CD4-positive, CD25-positive, alpha-beta regulatory T cell (primary cell): ENCODE measurements around the gene EDN2. TPM values are rescaled to one million over a fixed set of nuclear protein-coding genes. Genes with fewer than 3 reads are reported as not detected.

ENCODE experiments used
- ATAC-seq, 2 donors: fragments of 150-1000 bp; cut with Tn5 transposase; one replicate each; pipeline ENCODE4 v1.10.0; 2021; ENCODE audit warnings: low read depth in 2 of 2, moderate number of reproducible peaks in 2 of 2, moderate library complexity in 1 of 2
- DNase-seq, 3 donors: peaks; one replicate each; pipeline versions ENCODE4 v3.0.0 to v3.0.0-alpha.2; 2012 to 2022; ENCODE audit warnings: mixed read lengths in 1 of 3
- H3K27ac ChIP-seq: one replicate; pipeline ENCODE4 v1.7.0; 2013; ENCODE audit warnings: mild to moderate bottlenecking, low read length; ENCODE audit not compliant: insufficient read depth, poor library complexity, severe bottlenecking
- H3K27me3 ChIP-seq: one replicate; pipeline ENCODE4 v1.7.0; 2013; ENCODE audit warnings: low read length; ENCODE audit not compliant: control insufficient read depth, insufficient read depth
- H3K36me3 ChIP-seq: one replicate; pipeline ENCODE4 v1.7.0; 2013; ENCODE audit warnings: mild to moderate bottlenecking, low read length, moderate library complexity; ENCODE audit not compliant: control insufficient read depth, insufficient read depth
- H3K4me1 ChIP-seq: 2 replicates; pipeline ENCODE4 v1.7.0; 2013; ENCODE audit warnings: mild to moderate bottlenecking, low read length; ENCODE audit not compliant: insufficient read depth, control insufficient read depth, poor library complexity, severe bottlenecking
- H3K4me3 ChIP-seq: one replicate; pipeline ENCODE4 v1.7.0; 2013; ENCODE audit warnings: low read depth, mild to moderate bottlenecking, low read length, moderate library complexity
- H3K9me3 ChIP-seq, 2 experiments: 1 replicate in 1 of 2; 2 replicates in 1 of 2; pipeline ENCODE4 v1.7.0; 2013; ENCODE audit warnings: low read length in 2 of 2, mild to moderate bottlenecking in 1 of 2, moderate library complexity in 1 of 2; ENCODE audit not compliant: control insufficient read depth in 2 of 2
- H3K27ac Mint-ChIP-seq, 3 donors: one replicate each; pipeline ENCODE4 v1.8.0; 2020 to 2022; ENCODE audit warnings: mild to moderate bottlenecking in 3 of 3, mixed read lengths in 3 of 3, moderate library complexity in 2 of 3
- H3K27me3 Mint-ChIP-seq: one replicate; pipeline ENCODE4 v1.8.0; 2022; ENCODE audit warnings: mild to moderate bottlenecking, mixed read lengths
- H3K36me3 Mint-ChIP-seq: one replicate; pipeline ENCODE4 v1.8.0; 2020; ENCODE audit warnings: mixed read lengths
- H3K4me1 Mint-ChIP-seq, 4 donors: one replicate each; pipeline ENCODE4 v1.8.0; 2020 to 2022; ENCODE audit warnings: mixed read lengths in 4 of 4, mild to moderate bottlenecking in 1 of 4
- H3K4me3 Mint-ChIP-seq, 4 donors: one replicate each; pipeline ENCODE4 v1.8.0; 2020 to 2022; ENCODE audit warnings: mild to moderate bottlenecking in 4 of 4, mixed read lengths in 4 of 4, moderate library complexity in 3 of 4
- H3K9me3 Mint-ChIP-seq, 7 donors: one replicate each; pipeline ENCODE4 v1.8.0; 2020 to 2022; ENCODE audit warnings: mixed read lengths in 7 of 7, mild to moderate bottlenecking in 3 of 7, moderate library complexity in 2 of 7
- polyA plus RNA-seq, 4 donors: library from polyadenylated mRNA; unstranded; fragments of 300-500 nt; fragmentation: Illumina TruSeq; gene quantifications; one replicate each; pipeline ENCODE4 v1.2.3, GENCODE V29; 2021
- total RNA-seq: library from RNA; stranded (reverse); gene quantifications from one replicate; pipeline ENCODE4 v1.2.3, GENCODE V29; 2022

Gene EDN2
- total and polyA plus RNA-seq, 5 donors from 2014 or later = 0.52 TPM; not detected in 4

DNA sequence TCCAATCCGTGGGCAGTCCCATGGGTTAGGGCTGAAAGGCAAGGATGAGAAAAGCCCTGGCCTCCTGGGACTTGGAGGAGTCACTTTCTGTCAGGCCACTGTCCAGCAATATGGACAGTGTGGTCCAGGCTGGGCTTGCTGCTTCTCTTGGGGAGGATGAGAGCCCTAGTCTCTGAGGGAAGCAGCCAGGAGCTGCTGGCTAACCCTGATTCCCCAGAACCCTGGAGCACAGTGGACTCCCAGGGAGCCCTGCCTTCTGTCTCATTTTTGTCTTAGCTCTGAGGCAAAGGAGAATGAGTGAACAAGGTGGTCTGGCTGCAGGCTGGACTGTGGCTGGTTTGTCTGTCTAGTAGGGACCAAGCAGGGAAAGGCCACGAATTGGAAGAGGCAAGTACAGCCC is 23.8 kb upstream of the EDN2 start:
- Histone ChIP-seq H3K4me3 (no peak overlapping the region), H3K36me3 (peaks cover 8% of the 10 kb centered on the region), H3K27me3 (no peaks in the 10 kb centered on the region), H3K27ac (no peak overlapping the region), H3K4me1 (no peaks in the 10 kb centered on the region), H3K9me3 (no peaks in the 10 kb centered on the region)
- Mint-ChIP-seq H3K9me3 (no peaks in the 10 kb centered on the region), H3K4me3 (no peak overlapping the region), H3K4me1 (peaks cover 0 to 10% (median 3%) of the 10 kb centered on the region in 4 donors), H3K27me3 (no peaks in the 10 kb centered on the region), H3K36me3 (peaks cover 14% of the 10 kb centered on the region), H3K27ac (no peak overlapping the region)
- DNase-seq (no peak), ATAC-seq (no peak)

DNA sequence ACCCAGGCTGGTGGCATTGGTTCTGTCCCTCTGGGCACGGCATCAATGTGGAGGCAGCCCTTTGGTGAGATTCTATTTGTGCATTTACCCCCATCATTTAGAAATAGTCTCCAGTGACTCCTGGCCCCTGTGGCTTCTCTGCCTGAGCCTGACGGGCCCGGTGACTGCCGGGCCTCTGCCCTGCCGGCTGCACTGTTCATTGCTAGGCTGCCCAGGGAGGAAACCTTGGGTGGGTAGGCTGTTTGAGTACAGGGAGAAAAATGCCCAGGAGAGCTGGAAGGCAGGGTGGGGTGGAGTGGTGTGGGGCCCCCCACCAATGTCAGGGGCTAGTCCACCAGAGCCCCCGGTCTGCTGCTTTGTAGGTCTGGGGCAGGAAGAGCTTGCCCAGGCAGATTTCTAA is 23.4 kb upstream of the EDN2 start:
- H3K9me3 Mint-ChIP-seq = no peaks in the 10 kb centered on the region
- H3K27me3 Mint-ChIP-seq = no peaks in the 10 kb centered on the region
- Histone ChIP-seq H3K9me3 (no peaks in the 10 kb centered on the region), H3K4me3 (no peak overlapping the region), H3K27ac (no peak overlapping the region), H3K4me1 (no peaks in the 10 kb centered on the region), H3K27me3 (no peaks in the 10 kb centered on the region), H3K36me3 (peaks cover 8% of the 10 kb centered on the region)
- H3K27ac Mint-ChIP-seq = no peak overlapping the region
- peaks cover 0 to 10% (median 3%) of the 10 kb centered on the region in 4 donors for H3K4me1 Mint-ChIP-seq
- peaks cover 14% of the 10 kb centered on the region for H3K36me3 Mint-ChIP-seq
- no peak overlapping the region for H3K4me3 Mint-ChIP-seq
- no peak for DNase-seq
- ATAC-seq = no peak

DNA sequence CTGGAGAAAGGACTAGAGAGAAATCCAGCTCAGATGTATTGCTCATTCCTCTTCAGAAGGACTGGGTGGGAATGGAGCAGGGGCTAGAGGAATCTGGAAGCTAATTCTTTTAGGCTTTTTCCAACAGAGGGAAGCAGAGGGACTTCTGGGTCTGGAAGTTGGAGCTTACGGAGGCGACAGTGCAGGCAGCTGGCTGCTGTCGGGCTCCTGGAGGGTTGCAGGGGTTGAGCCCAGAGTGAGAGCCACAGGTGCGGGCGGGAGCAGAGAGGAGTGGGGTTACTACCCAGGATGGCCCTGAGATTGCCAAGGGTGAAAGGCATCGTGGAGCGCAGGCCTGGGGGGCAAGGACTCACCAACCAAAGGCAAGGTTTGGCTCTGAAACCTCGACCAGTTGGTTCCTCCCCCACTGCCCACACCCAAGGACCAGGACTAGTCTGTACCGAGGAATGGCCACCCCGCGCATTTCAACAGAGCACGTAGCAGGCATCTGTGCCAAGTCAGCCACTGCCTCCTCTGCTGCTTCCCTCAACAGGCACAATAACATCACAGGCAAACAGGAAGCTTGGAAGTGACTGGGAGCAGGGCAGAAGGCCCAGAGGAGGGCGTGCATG is 22.7 kb upstream of the EDN2 start:
- Histone ChIP-seq H3K4me1 (no peaks in the 10 kb centered on the region), H3K27ac (no peak overlapping the region), H3K27me3 (no peaks in the 10 kb centered on the region), H3K9me3 (no peaks in the 10 kb centered on the region), H3K36me3 (peaks cover 3% of the 10 kb centered on the region), H3K4me3 (no peak overlapping the region)
- Mint-ChIP-seq H3K27me3 (no peaks in the 10 kb centered on the region), H3K4me1 (peaks cover 0 to 10% (median 3%) of the 10 kb centered on the region in 4 donors), H3K9me3 (no peaks in the 10 kb centered on the region), H3K36me3 (peaks cover 10% of the 10 kb centered on the region), H3K27ac (no peak overlapping the region), H3K4me3 (no peak overlapping the region)
- ATAC-seq (no peak), DNase-seq (no peak)

DNA sequence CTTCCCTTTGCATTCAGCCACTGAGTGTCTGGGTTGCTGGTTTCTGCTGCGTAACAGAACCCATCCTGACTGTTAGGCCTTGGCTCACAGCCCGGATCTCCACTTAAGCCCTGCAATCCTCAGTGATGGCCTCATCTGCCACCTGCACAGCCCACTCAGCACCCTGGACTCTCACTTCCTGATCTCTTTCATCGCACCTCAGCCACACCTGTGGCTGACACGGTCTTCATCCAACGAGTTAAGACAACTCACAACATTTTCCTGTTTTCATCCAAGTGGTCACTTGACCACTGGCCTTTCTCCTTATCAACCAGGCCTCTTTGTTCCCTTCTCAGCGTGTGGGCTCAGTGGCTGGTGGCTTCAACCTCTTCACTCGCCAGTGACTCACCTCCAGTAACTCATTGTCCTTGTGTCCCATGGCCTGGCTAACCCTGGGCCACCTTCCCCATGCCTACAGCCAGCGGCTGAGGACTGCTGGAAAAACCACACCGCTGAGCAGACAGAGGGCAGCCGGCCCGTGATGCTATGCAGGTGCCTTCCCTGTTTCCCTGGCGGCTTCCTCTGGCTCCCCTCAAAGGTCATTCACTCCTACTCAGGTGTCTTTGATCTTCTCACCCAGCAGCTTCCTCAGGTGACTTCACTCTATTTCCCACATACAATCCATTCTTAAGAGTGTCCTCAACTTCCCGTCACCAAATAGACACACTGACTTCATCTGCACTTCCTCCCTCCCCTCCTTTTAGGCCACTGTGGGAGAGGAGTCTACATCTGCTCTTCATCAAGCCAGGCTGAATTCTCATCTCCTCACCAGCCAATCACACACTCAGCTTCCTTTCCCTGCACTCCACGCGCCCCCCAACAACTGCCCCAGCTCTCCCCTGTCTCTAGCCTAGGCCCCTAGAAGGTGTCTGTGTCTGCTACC is 19.9 kb upstream of the EDN2 start:
- no peaks in the 10 kb centered on the region for H3K36me3 ChIP-seq
- ATAC-seq (no peak), DNase-seq (no peak)
- H3K4me1 Mint-ChIP-seq = peaks cover 0 to 7% (median 3%) of the 10 kb centered on the region in 4 donors
- no peak overlapping the region for H3K4me3 ChIP-seq
- H3K27ac ChIP-seq = no peak overlapping the region
- no peaks in the 10 kb centered on the region for H3K27me3 ChIP-seq
- no peaks in the 10 kb centered on the region for H3K36me3 Mint-ChIP-seq
- H3K27me3 Mint-ChIP-seq = no peaks in the 10 kb centered on the region
- H3K4me1 ChIP-seq = no peaks in the 10 kb centered on the region
- peak overlapping the region in 1 of 3 donors; percentile 13 for H3K27ac Mint-ChIP-seq
- no peaks in the 10 kb centered on the region for H3K9me3 Mint-ChIP-seq
- H3K4me3 Mint-ChIP-seq = no peak overlapping the region
- no peaks in the 10 kb centered on the region for H3K9me3 ChIP-seq

DNA sequence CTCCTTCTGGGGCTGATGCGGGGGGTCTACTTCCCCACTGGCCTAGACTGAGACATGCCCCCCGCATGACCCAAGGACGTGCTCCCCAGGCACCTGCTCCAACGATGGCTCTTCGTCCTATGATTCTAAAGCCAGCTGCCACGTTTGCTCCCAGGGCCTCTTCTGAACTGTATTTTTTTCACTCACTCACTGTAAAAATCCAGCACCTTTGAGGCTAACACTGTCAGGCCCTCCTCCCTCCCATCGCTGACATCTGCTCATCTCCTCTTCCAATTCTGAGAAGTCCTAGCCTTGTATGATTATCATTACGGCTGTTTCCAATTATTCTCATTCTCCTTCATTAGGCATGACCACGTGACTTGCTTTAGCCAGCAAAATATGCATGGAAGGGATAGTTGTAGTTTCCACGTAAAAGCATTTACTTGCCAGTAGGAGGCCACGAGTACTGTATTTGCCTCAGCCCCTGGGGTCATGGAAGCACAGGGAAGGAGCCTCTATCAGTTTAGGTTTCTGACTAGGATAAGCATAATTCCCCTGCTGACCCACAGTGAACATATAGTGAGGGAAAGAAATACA is 19.1 kb upstream of the EDN2 start:
- Histone ChIP-seq H3K4me1 (no peaks in the 10 kb centered on the region), H3K4me3 (no peak overlapping the region), H3K36me3 (no peaks in the 10 kb centered on the region), H3K27ac (no peak overlapping the region), H3K27me3 (no peaks in the 10 kb centered on the region), H3K9me3 (no peaks in the 10 kb centered on the region)
- DNase-seq (no peak), ATAC-seq (no peak)
- Mint-ChIP-seq H3K27ac (no peak overlapping the region), H3K27me3 (no peaks in the 10 kb centered on the region), H3K9me3 (no peaks in the 10 kb centered on the region), H3K4me1 (peaks cover 0 to 7% (median 3%) of the 10 kb centered on the region in 4 donors), H3K36me3 (no peaks in the 10 kb centered on the region), H3K4me3 (no peak overlapping the region)

DNA sequence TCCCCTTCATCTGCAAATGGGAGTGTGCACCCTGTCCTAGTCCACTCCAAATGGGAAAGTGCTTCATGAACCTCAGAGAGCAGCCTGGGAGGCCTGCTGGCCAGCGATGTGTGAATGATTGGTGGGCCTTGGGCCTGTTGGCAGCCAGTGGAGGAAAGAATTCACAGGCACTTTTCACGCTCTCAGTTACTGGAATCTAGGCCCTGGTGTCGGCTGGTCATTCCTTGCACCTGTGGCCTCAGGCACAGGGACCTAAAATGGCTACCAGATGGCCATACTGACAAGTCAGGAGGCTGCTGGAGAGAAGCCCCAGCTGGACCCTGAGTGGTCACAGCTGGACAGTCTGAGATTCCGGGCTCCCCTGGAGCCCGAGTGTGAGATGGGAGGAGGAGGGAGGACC is 18.4 kb upstream of the EDN2 start:
- H3K27ac ChIP-seq = no peak overlapping the region
- no peak overlapping the region for H3K4me3 ChIP-seq
- no peaks in the 10 kb centered on the region for H3K9me3 Mint-ChIP-seq
- H3K4me3 Mint-ChIP-seq = no peak overlapping the region
- H3K27me3 ChIP-seq = no peaks in the 10 kb centered on the region
- peaks cover 0 to 7% (median 3%) of the 10 kb centered on the region in 4 donors for H3K4me1 Mint-ChIP-seq
- ATAC-seq (no peak), DNase-seq (no peak)
- H3K27me3 Mint-ChIP-seq = no peaks in the 10 kb centered on the region
- H3K9me3 ChIP-seq = no peaks in the 10 kb centered on the region
- H3K36me3 Mint-ChIP-seq = no peaks in the 10 kb centered on the region
- no peaks in the 10 kb centered on the region for H3K4me1 ChIP-seq
- H3K36me3 ChIP-seq = no peaks in the 10 kb centered on the region
- H3K27ac Mint-ChIP-seq = no peak overlapping the region

DNA sequence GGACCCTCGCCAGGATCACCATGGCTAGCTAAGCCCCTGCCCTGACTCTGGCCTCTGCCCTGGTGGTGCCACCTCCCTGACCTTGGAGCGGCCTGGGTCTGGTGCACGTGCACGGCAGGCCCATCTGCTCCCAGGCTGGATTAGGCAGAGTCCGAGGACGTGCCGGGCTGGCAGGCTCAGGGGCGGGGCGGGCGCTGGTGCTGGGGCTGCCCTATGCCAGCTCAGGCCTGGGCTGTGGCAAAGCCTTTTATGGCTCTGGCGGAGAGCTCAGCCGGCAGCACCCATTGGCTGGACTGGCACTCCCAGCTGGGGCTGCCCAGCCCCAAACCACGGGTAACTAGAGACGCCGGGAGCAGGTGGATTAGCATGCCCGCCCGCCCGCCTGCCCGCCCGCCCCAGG is 17.1 kb upstream of the EDN2 start:
- Mint-ChIP-seq H3K27me3 (no peaks in the 10 kb centered on the region), H3K4me1 (peaks cover 0 to 7% (median 3%) of the 10 kb centered on the region in 4 donors), H3K9me3 (no peaks in the 10 kb centered on the region), H3K36me3 (no peaks in the 10 kb centered on the region), H3K4me3 (no peak overlapping the region), H3K27ac (no peak overlapping the region)
- Histone ChIP-seq H3K4me1 (no peaks in the 10 kb centered on the region), H3K36me3 (no peaks in the 10 kb centered on the region), H3K27ac (no peak overlapping the region), H3K4me3 (no peak overlapping the region), H3K27me3 (no peaks in the 10 kb centered on the region), H3K9me3 (no peaks in the 10 kb centered on the region)
- ATAC-seq (no peak), DNase-seq (no peak)
